GM12865 (cell line): Measurements from ENCODE around the gene STX11.

Experiments used
- DNase-seq: peaks from one replicate; pipeline ENCODE4 v3.0.0; 2010; ENCODE audit warnings: low read depth
- H3K4me3 ChIP-seq: 2 replicates; pipeline ENCODE4 v1.5.1; 2011; ENCODE audit warnings: mild to moderate bottlenecking, low read depth, low read length, control low read depth
- TF ChIP-seq, protein P1 (sequence below): IDR thresholded peaks from 2 replicates; pipeline ENCODE4 v1.5.1; 2011; ENCODE audit warnings: low read length, control low read depth, low read depth, inconsistent platforms; ENCODE audit not compliant: insufficient read depth; ENCODE audit errors: missing control alignments

The STX11 gene

DNA sequence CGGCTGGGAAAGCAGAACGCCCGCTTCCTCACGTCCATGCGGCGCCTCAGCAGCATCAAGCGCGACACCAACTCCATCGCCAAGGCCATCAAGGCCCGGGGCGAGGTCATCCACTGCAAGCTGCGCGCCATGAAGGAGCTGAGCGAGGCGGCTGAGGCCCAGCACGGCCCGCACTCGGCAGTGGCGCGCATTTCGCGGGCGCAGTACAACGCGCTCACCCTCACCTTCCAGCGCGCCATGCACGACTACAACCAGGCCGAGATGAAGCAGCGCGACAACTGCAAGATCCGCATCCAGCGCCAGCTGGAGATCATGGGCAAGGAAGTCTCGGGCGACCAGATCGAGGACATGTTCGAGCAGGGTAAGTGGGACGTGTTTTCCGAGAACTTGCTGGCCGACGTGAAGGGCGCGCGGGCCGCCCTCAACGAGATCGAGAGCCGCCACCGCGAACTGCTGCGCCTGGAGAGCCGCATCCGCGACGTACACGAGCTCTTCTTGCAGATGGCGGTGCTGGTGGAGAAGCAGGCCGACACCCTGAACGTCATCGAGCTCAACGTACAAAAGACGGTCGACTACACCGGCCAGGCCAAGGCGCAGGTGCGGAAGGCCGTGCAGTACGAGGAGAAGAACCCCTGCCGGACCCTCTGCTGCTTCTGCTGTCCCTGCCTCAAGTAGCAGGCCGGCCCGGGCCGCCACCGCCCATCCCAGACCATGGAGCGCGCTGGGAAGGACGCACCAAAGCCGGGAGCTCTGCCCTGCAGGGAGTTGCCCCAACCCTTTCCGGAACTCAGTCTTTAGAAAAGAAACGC, 36.7 kb downstream of the STX11 start:
- H3K4me3 ChIP-seq: no peak overlapping the region
- no peak for DNase-seq
- TF ChIP-seq, protein P1, sequence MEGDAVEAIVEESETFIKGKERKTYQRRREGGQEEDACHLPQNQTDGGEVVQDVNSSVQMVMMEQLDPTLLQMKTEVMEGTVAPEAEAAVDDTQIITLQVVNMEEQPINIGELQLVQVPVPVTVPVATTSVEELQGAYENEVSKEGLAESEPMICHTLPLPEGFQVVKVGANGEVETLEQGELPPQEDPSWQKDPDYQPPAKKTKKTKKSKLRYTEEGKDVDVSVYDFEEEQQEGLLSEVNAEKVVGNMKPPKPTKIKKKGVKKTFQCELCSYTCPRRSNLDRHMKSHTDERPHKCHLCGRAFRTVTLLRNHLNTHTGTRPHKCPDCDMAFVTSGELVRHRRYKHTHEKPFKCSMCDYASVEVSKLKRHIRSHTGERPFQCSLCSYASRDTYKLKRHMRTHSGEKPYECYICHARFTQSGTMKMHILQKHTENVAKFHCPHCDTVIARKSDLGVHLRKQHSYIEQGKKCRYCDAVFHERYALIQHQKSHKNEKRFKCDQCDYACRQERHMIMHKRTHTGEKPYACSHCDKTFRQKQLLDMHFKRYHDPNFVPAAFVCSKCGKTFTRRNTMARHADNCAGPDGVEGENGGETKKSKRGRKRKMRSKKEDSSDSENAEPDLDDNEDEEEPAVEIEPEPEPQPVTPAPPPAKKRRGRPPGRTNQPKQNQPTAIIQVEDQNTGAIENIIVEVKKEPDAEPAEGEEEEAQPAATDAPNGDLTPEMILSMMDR: no peak

DNA sequence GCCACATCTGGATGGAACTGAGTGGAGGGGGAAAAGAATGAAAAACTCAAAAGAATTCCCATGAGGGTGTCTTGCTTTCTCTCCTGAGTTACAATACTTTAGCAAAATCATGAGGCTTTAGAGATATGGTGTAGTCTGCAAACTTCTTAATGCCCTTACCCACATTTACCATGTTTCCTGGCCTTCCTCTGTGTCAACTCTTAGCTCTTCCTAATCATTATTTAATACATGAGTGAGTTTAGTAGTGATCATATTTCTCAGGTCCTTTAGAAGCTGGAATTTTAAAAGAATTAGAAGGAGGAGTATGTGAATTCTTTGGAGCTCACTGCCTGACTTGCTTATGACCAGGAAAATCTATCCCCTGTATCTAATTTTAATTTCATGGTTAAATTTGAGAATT, 39.0 kb downstream of the STX11 start:
- no peak overlapping the region for H3K4me3 ChIP-seq
- no peak for DNase-seq
- TF ChIP-seq, protein P1: no peak

DNA sequence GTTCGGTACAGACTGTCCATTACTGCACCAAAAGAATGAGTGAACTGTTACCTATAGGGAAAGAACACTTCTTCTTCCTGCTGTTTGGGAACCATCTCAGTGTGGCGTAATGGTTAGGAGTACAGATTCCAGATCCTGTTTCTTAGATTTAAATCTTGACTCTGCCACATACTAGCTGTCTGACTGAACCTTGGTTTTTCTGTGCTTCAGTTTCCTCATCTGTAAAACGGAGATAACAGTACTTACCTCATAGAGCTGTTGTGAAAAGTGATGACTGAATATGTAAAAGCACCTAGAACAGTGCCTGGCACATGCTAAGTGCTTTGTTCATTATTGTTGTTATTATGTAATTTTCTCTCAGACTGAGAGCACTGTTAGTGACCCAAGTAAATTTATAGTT, 39.8 kb downstream of the STX11 start:
- DNase-seq: no peak
- TF ChIP-seq, protein P1: no peak
- H3K4me3 ChIP-seq: no peak overlapping the region

DNA sequence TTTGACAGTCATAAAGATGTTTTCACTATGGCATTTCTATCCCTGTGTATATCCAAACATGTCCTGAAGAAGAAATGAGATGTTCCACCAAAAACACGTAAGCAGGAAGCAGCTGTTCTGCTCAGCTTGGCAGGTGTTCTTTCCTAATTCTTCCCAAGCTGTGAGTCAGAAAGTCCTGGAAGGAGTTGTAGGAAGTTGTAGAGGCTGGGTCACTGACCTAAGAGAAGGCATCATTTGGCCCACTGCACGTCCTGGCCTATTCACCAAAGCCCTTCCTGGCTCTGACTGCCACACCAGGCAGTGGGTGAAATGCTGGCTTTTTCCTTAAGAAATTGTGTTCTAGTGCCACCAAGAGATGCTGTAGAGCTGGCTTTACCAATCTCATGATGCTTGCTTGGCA, 40.3 kb downstream of the STX11 start:
- TF ChIP-seq, protein P1: no peak
- no peak overlapping the region for H3K4me3 ChIP-seq
- DNase-seq: no peak

DNA sequence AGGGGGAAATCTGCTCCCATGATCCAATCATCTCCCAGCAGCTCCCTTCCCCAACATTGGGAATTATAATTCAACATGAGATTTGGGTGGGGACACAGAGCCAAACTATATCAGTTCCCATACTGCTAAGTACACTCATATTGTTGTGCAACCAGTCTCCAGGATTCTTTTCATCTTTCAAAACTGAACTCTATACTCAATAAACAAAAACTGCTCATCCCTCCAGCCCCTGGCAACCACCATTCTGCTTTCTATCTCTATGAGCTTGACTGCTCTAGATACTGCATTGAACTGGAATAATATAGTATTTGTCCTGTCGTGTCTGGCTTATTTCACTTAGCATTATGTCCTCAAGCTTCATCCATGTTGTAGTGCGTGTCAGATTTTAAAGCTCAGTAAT, 42.9 kb downstream of the STX11 start:
- no peak overlapping the region for H3K4me3 ChIP-seq
- TF ChIP-seq, protein P1: no peak

DNA sequence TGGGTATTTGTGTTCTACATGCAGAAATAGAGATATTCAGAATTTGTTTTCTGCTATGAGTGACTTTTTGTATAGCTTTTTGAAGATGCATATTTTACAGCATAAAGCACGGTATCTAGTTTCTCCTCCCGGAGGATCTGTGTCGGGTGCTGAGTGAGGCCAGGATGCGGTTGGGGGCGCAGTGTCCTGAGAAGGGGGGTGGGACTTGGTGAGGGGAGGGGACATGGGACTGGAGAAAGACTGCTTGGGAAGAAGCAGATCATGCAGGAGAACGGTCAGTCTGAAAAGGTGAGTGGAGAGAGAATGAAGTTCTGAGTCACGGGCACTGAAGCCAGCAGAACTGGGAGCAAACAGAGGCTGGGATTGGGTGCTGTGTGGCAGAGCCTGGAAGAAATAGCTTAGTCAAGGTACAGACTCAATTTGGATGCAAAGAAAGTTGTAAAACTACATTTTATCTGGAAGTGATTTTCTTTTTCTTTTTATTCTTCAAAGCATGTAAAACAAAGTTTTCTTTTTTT, 44.0 kb downstream of the STX11 start:
- TF ChIP-seq, protein P1: no peak
- no peak overlapping the region for H3K4me3 ChIP-seq
- DNase-seq: no peak

More for the DNA sequence above, 42.9 kb downstream of the STX11 start:
- no peak for DNase-seq
